ENCODE results near the gene DEFB118.

GRCh38 chr20:31410011-31410410 is 41.6 kb downstream of the DEFB118 start:
- TF ChIP-seq ERF (CRISPR knock-in tag; IDR thresholded peaks at IDR 0.05) = no peak
- no peak for TF ChIP-seq ELF4 (CRISPR knock-in tag; IDR thresholded peaks at IDR 0.05)
- no peak for TF ChIP-seq USF1 (CRISPR knock-in tag; IDR thresholded peaks at IDR 0.05)
- TF ChIP-seq MLX (CRISPR knock-in tag; conservative IDR thresholded peaks at IDR 0.05) = no peak
- no peak for TF ChIP-seq SMARCC2 (IDR thresholded peaks at IDR 0.05; ENCODE audit: low read depth)
- TF ChIP-seq ZBTB11 (CRISPR knock-in tag; IDR thresholded peaks at IDR 0.05) = no peak
- TF ChIP-seq CTCF (IDR thresholded peaks at IDR 0.05 in 2 of 3, conservative IDR thresholded peaks at IDR 0.05 in 1 of 3; ENCODE audit: insufficient read depth in 2 of 3, low read depth in 1 of 3, low read length in 3 of 3) = no peak
- TF ChIP-seq BRF2 (IDR thresholded peaks at IDR 0.05; ENCODE audit: borderline replicate concordance, insufficient read depth, insufficient read length) = no peak
- no peak for TF ChIP-seq CEBPB (tag; IDR thresholded peaks at IDR 0.05)
- no peak for TF ChIP-seq HDGF (IDR thresholded peaks at IDR 0.05)
- no peak for TF ChIP-seq POLR2AphosphoS2 (IDR thresholded peaks at IDR 0.05; ENCODE audit: low read length)
- no peak for TF ChIP-seq ARNT (IDR thresholded peaks at IDR 0.05)
- TF ChIP-seq ATF6 (CRISPR knock-in tag; IDR thresholded peaks at IDR 0.05) = no peak

Data from K562 (cell line).